IMR-90 (cell line): ENCODE data around the gene FBLN1. TPM values are rescaled to one million over a fixed set of nuclear protein-coding genes. Genes with fewer than 3 reads are reported as not detected.

Experiments used
- ATAC-seq: fragments of 200-7000 bp; cut with Tn5 transposase; 2 replicates; pipeline ENCODE4 v1.9.1; 2020; ENCODE audit warnings: low read depth, mild to moderate bottlenecking, moderate library complexity
- BruUV-seq: library from RNA; stranded (reverse); fragments of 400-500 nt; replicated peaks from 2 replicates; lab custom pipeline; 2021; lab: Mats Ljungman, UMichigan
- CTCF ChIA-PET: fragments of 300-600 bp; formaldehyde crosslinking; extraction: SDS; loops from one replicate; lab custom pipeline; 2021; ENCODE audit warnings: antibody characterized with exemption; lab: Yijun Ruan, JAX
- POLR2A ChIA-PET: fragments of 300-600 bp; sonication (Branson Sonifier 250); formaldehyde crosslinking; loops from one replicate; lab custom pipeline; 2022; ENCODE audit warnings: antibody characterized with exemption; ENCODE audit not compliant: unreplicated experiment; lab: Charles Lee
- DNase-seq: peaks from one replicate; pipeline ENCODE4 v3.0.0; 2013
- H2AFZ ChIP-seq: replicated peaks from 2 replicates; pipeline ENCODE3; 2013; ENCODE audit warnings: low read length, mild to moderate bottlenecking; ENCODE audit not compliant: poor library complexity
- H2AK5ac ChIP-seq: 2 replicates; pipeline ENCODE4 v1.6.1; 2013; ENCODE audit warnings: low read depth, low read length, inconsistent platforms
- H2AK9ac ChIP-seq: replicated peaks from 2 replicates; pipeline ENCODE3; 2013; ENCODE audit warnings: mild to moderate bottlenecking, low read depth, low read length, moderate library complexity; ENCODE audit not compliant: poor library complexity
- H2BK120ac ChIP-seq: 2 replicates; pipeline ENCODE4 v1.6.1; 2013; ENCODE audit warnings: low read depth, low read length, inconsistent platforms
- H2BK15ac ChIP-seq: 3 replicates; pipeline ENCODE4 v1.6.1; 2013; ENCODE audit warnings: low read depth, low read length, inconsistent platforms
- H2BK20ac ChIP-seq: 2 replicates; pipeline ENCODE4 v1.6.1; 2013; ENCODE audit warnings: low read depth, mild to moderate bottlenecking, inconsistent platforms, low read length, moderate library complexity
- H2BK5ac ChIP-seq: 2 replicates; pipeline ENCODE4 v1.6.1; 2013; ENCODE audit warnings: mild to moderate bottlenecking, low read depth, low read length, inconsistent platforms; ENCODE audit not compliant: poor library complexity, severe bottlenecking
- H3K14ac ChIP-seq: replicated peaks from 2 replicates; pipeline ENCODE4 v1.6.1; 2013; ENCODE audit warnings: low read depth, low read length, inconsistent platforms
- H3K18ac ChIP-seq: 2 replicates; pipeline ENCODE4 v1.6.1; 2013; ENCODE audit warnings: low read depth, low read length, control low read depth
- H3K23ac ChIP-seq: 2 replicates; pipeline ENCODE4 v1.6.1; 2013; ENCODE audit warnings: low read depth, low read length, inconsistent platforms
- H3K27ac ChIP-seq: 2 replicates; pipeline ENCODE4 v1.5.1; 2013; ENCODE audit warnings: mild to moderate bottlenecking, control low read depth, low read length; ENCODE audit not compliant: insufficient read depth
- H3K27me3 ChIP-seq: 2 replicates; pipeline ENCODE4 v1.6.1; 2013; ENCODE audit warnings: low read length; ENCODE audit not compliant: control insufficient read depth, insufficient read depth
- H3K36me3 ChIP-seq: 2 replicates; pipeline ENCODE4 v1.6.1; 2013; ENCODE audit warnings: low read length, mixed read lengths; ENCODE audit not compliant: control insufficient read depth, insufficient read depth
- H3K4ac ChIP-seq: 2 replicates; pipeline ENCODE4 v1.6.1; 2013; ENCODE audit warnings: low read depth, low read length, inconsistent platforms
- H3K4me1 ChIP-seq: 2 replicates; pipeline ENCODE4 v1.6.1; 2013; ENCODE audit warnings: low read length, mixed read lengths; ENCODE audit not compliant: control insufficient read depth, insufficient read depth
- H3K4me2 ChIP-seq: 2 replicates; pipeline ENCODE4 v1.6.1; 2013; ENCODE audit warnings: low read depth, mild to moderate bottlenecking, control low read depth, low read length, moderate library complexity
- H3K4me3 ChIP-seq: 2 replicates; pipeline ENCODE4 v1.5.1; 2013; ENCODE audit warnings: low read depth, mild to moderate bottlenecking, control low read depth, low read length, moderate library complexity; ENCODE audit not compliant: insufficient read depth
- H3K56ac ChIP-seq: 2 replicates; pipeline ENCODE4 v1.6.1; 2013; ENCODE audit warnings: low read length, inconsistent platforms; ENCODE audit not compliant: insufficient read depth; ENCODE audit errors: extremely low read depth
- H3K79me1 ChIP-seq, 2 experiments: 2 replicates each; pipeline ENCODE4 v1.6.1; 2013; ENCODE audit warnings: low read length in 2 of 2, inconsistent platforms in 1 of 2, low read depth in 1 of 2
- H3K9ac ChIP-seq: 2 replicates; pipeline ENCODE4 v1.6.1; 2013; ENCODE audit warnings: low read depth, low read length, control low read depth
- H3K9me1 ChIP-seq: 2 replicates; pipeline ENCODE4 v1.6.1; 2013; ENCODE audit warnings: low read length, inconsistent platforms; ENCODE audit not compliant: insufficient read depth
- H3K9me3 ChIP-seq: 2 replicates; pipeline ENCODE4 v1.6.1; 2013; ENCODE audit warnings: low read length; ENCODE audit not compliant: control insufficient read depth, insufficient read depth
- H4K20me1 ChIP-seq: 2 replicates; pipeline ENCODE4 v1.6.1; 2013; ENCODE audit warnings: low read length, inconsistent platforms; ENCODE audit not compliant: insufficient read depth
- H4K5ac ChIP-seq: 2 replicates; pipeline ENCODE4 v1.6.1; 2013; ENCODE audit warnings: mild to moderate bottlenecking, low read depth, low read length, control low read depth
- H4K8ac ChIP-seq, 2 experiments: 2 replicates each; pipeline ENCODE4 v1.6.1; 2013; ENCODE audit warnings: low read depth in 2 of 2, low read length in 2 of 2, control low read depth in 1 of 2, inconsistent platforms in 1 of 2
- H4K91ac ChIP-seq: 2 replicates; pipeline ENCODE4 v1.6.1; 2013; ENCODE audit warnings: low read depth, low read length, inconsistent platforms; ENCODE audit not compliant: insufficient read depth
- CEBPB ChIP-seq: IDR thresholded peaks from 2 replicates; pipeline ENCODE4 v1.6.1; 2012; ENCODE audit warnings: low read depth, low read length, improper control_type of control experiment
- ELK1 ChIP-seq: fragments of 150-350 bp; IDR thresholded peaks from 2 replicates; pipeline ENCODE4 v1.6.1; 2016; ENCODE audit warnings: low read depth, mild to moderate bottlenecking, low read length, moderate library complexity, borderline replicate concordance
- FOS ChIP-seq: fragments of 150-350 bp; IDR thresholded peaks from 2 replicates; pipeline ENCODE4 v1.6.1; 2016; ENCODE audit warnings: low read depth, low read length
- MAFK ChIP-seq: IDR thresholded peaks from 2 replicates; pipeline ENCODE4 v1.6.1; 2012; ENCODE audit warnings: low read depth, low read length, improper control_type of control experiment
- RAD21 ChIP-seq: IDR thresholded peaks from 2 replicates; pipeline ENCODE4 v1.6.1; 2012; ENCODE audit warnings: low read length, improper control_type of control experiment
- WGBS, 2 experiments: methylation state at CpG; one replicate each; pipeline versions ENCODE4 v1.1.5 to v1.1.7; 2013; ENCODE audit warnings: missing lambda C conversion rate in 2 of 2; ENCODE audit not compliant: insufficient read length in 1 of 2; ENCODE audit errors: extremely low coverage in 2 of 2; 5-methylcytosine and 5-hydroxymethylcytosine counted together
- dilution Hi-C: fragments of 300-500 bp; cut with HindIII; formaldehyde crosslinking; loops from one replicate; pipeline ENCODE4 v1.14.3; 2018; ENCODE audit warnings: low sequenced_read_pairs; ENCODE audit not compliant: unreplicated experiment
- in situ Hi-C: fragments of 300-500 bp; cut with MboI; formaldehyde crosslinking; loops from 3 replicates; pipeline ENCODE4 v1.14.3; 2019; ENCODE audit warnings: low sequenced_read_pairs, inconsistent platforms, mixed read lengths
- intact Hi-C: fragments of 100-400 bp; cut with micrococcal nuclease; formaldehyde crosslinking; loops from 2 replicates; pipeline ENCODE4 v1.10.0; 2022
- polyA plus RNA-seq, 3 experiments: library from polyadenylated mRNA; depleted of rRNA; stranded (reverse); fragments of >200 nt; gene quantifications; 2 replicates each; pipeline ENCODE4 v1.2.3, GENCODE V29; 2012; ENCODE audit warnings: low replicate concordance in 1 of 3
- total RNA-seq: library from RNA; depleted of rRNA; stranded (reverse); fragments of >200 nt; gene quantifications from 2 replicates; pipeline ENCODE4 v1.2.3, GENCODE V29; 2012

Gene FBLN1
- total and polyA plus RNA-seq, 2 of the 4 experiments (the other 2 are of a cell fraction): 11.3 to 87.9 TPM

GRCh38 chr22:45454275-45454674 lies 48.4 kb upstream of the FBLN1 start:
- H3K9ac ChIP-seq: no peak overlapping the region
- H4K5ac ChIP-seq: peak overlapping the region; percentile 57; the same call in 1 of the 2 replicates
- H3K79me1 ChIP-seq: no peaks in the 10 kb centered on the region
- H3K4ac ChIP-seq: peak overlapping the region; percentile 85
- peak overlapping the region; percentile 5; the same call in 1 of the 2 replicates for H3K27ac ChIP-seq
- no peak overlapping the region for H3K56ac ChIP-seq
- POLR2A ChIA-PET: no interaction called here
- H3K23ac ChIP-seq: no peak overlapping the region
- H3K36me3 ChIP-seq: no peaks in the 10 kb centered on the region
- TF ChIP-seq FOS (no peak), ELK1 (no peak), CEBPB (no peak), MAFK (no peak), RAD21 (no peak)
- peak overlapping the region; percentile 95 for H2BK20ac ChIP-seq
- H4K8ac ChIP-seq: peak overlapping the region in 1 of 2 experiments; percentile 38; a peak in 1 of 4 replicates
- no peaks in the 10 kb centered on the region for H3K27me3 ChIP-seq
- H3K9me3 ChIP-seq: no peaks in the 10 kb centered on the region
- no peaks in the 10 kb centered on the region for H4K20me1 ChIP-seq
- peak overlapping the region; percentile 94 for H2BK120ac ChIP-seq
- peaks cover 35% of the 10 kb centered on the region for H3K4me1 ChIP-seq
- intact Hi-C loops: no loop called here
- H2AK5ac ChIP-seq: peak overlapping the region; percentile 63; the same call in 1 of the 2 replicates
- H2BK15ac ChIP-seq: peak overlapping the region; percentile 83; the same call in 1 of the 3 replicates
- peak; percentile 49 for DNase-seq
- H3K14ac ChIP-seq: peak overlapping the region; percentile 37
- H3K18ac ChIP-seq: peak overlapping the region; percentile 30; the same call in 1 of the 2 replicates
- peak overlapping the region; percentile 56 for H2AK9ac ChIP-seq
- in situ Hi-C loops: loop anchor here (5.0 kb wide), 2 partner anchors 53 to 98 kb away; no protein-coding TSS in a partner anchor
- no peak overlapping the region for H3K4me3 ChIP-seq
- peak overlapping the region; percentile 56 for H4K91ac ChIP-seq
- peaks cover 34% of the 10 kb centered on the region for H3K9me1 ChIP-seq
- no peak overlapping the region for H2BK5ac ChIP-seq
- no CpG with 5 or more reads among the region's 4 CpGs for WGBS, 2 experiments
- dilution Hi-C loops: no loop called here
- H2AFZ ChIP-seq: peak overlapping the region; percentile 58
- 0 out of 2 replicates have a peak, but pooled peaks have one; percentile 6 for ATAC-seq
- no peak overlapping the region for H3K4me2 ChIP-seq
- no TSS peak for BruUV-seq
- CTCF ChIA-PET: no interaction called here
